HCT116 (cell line): Measurements from ENCODE around the gene NAALADL2. TPM values are rescaled to one million over a fixed set of nuclear protein-coding genes. Genes with fewer than 3 reads are reported as not detected.

Experiments
- ATAC-seq: fragments of 200-7000 bp; cut with Tn5 transposase; 2 replicates; pipeline ENCODE4 v1.9.1; 2020; ENCODE audit warnings: mild to moderate bottlenecking, moderate library complexity
- BruUV-seq: library from RNA; stranded (reverse); fragments of 400-500 nt; replicated peaks from 2 replicates; lab custom pipeline; 2021; lab: Mats Ljungman, UMichigan
- CTCF ChIA-PET: fragments of 300-600 bp; sonication (Branson Sonifier 250); formaldehyde crosslinking; loops from one replicate; lab custom pipeline; 2021; ENCODE audit warnings: antibody characterized with exemption; lab: Charles Lee
- POLR2A ChIA-PET: fragments of 300-600, 350-600 bp; sonication (Branson Sonifier 250); formaldehyde crosslinking; loops from one replicate; lab custom pipeline; 2021; ENCODE audit warnings: antibody characterized with exemption; lab: Charles Lee
- RAD21 ChIA-PET, 2 experiments: fragments of 300-600 bp; sonication (Branson Sonifier 250); formaldehyde crosslinking; loops; one replicate each; lab custom pipeline; 2023; ENCODE audit warnings: low total read pairs in 2 of 2; ENCODE audit not compliant: uncharacterized antibody in 2 of 2, unreplicated experiment in 2 of 2, low non-redundant PET in 1 of 2; lab: Charles Lee
- DNase-seq: peaks from one replicate; pipeline ENCODE4 v3.0.0-alpha.2; 2010; ENCODE audit warnings: low read depth, low spot score
- H2AFZ ChIP-seq: fragments of 200-600 bp; shearing (Covaris generic), sonication (generic); 2 replicates; pipeline ENCODE4 v1.6.1; 2017; ENCODE audit warnings: low read depth, mixed run types, mixed read lengths, antibody characterized with exemption, low read length; ENCODE audit not compliant: poor library complexity, severe bottlenecking
- H3K27ac ChIP-seq: 2 replicates; pipeline ENCODE4 v1.5.1; 2012; ENCODE audit warnings: low read depth, low read length
- H3K27me3 ChIP-seq: fragments of 200-600 bp; sonication (generic); 2 replicates; pipeline ENCODE4 v1.6.1; 2016; ENCODE audit warnings: mixed run types, low read length, mixed read lengths; ENCODE audit not compliant: insufficient read depth
- H3K36me3 ChIP-seq, 2 experiments: fragments of 200-500 bp in 1 of 2; fragments of 200-600 bp in 1 of 2; sonication (Bioruptor generic) in 1 of 2; sonication (generic) in 1 of 2; 2 replicates each; pipeline versions ENCODE4 v1.5.1 to v1.6.1; 2014 to 2016; ENCODE audit warnings: low read length in 2 of 2, inconsistent platforms in 1 of 2, mixed read lengths in 1 of 2, mixed run types in 1 of 2; ENCODE audit not compliant: insufficient read depth in 2 of 2, control insufficient read depth in 1 of 2
- H3K4me1 ChIP-seq, 2 experiments: fragments of 200-600 bp in 1 of 2; sonication (generic) in 1 of 2; 2 replicates each; pipeline versions ENCODE4 v1.5.1 to v1.6.1; 2012 to 2017; ENCODE audit warnings: low read length in 2 of 2, inconsistent platforms in 1 of 2, mild to moderate bottlenecking in 1 of 2, mixed read lengths in 1 of 2, mixed run types in 1 of 2, moderate library complexity in 1 of 2; ENCODE audit not compliant: insufficient read depth in 2 of 2, control insufficient read depth in 1 of 2
- H3K4me2 ChIP-seq: fragments of 200-600 bp; sonication (generic); 2 replicates; pipeline ENCODE4 v1.6.1; 2017; ENCODE audit warnings: mixed run types, low read length, mixed read lengths
- H3K4me3 ChIP-seq, 2 experiments: fragments of 200-600 bp in 1 of 2; sonication (generic) in 1 of 2; replicated peaks in 1 of 2; 2 replicates each; pipeline ENCODE4 v1.5.1; 2011 to 2016; ENCODE audit warnings: low read length in 2 of 2, control low read depth in 1 of 2, low read depth in 1 of 2, mild to moderate bottlenecking in 1 of 2, mixed read lengths in 1 of 2, mixed run types in 1 of 2
- H3K79me2 ChIP-seq: fragments of 200-600 bp; sonication (generic); 2 replicates; pipeline ENCODE4 v1.6.1; 2017; ENCODE audit warnings: mild to moderate bottlenecking, mixed run types, low read length, moderate library complexity, mixed read lengths; ENCODE audit not compliant: insufficient read depth
- H3K9ac ChIP-seq: fragments of 200-600 bp; sonication (generic); 2 replicates; pipeline ENCODE4 v1.6.1; 2016; ENCODE audit warnings: low read length, mixed read lengths
- H3K9me2 ChIP-seq: fragments of 200-600 bp; sonication (generic), shearing (Covaris generic); 2 replicates; pipeline ENCODE4 v1.6.1; 2017; ENCODE audit warnings: mixed run types, mild to moderate bottlenecking, moderate library complexity; ENCODE audit not compliant: insufficient read depth
- H3K9me3 ChIP-seq, 2 experiments: fragments of 200-500 bp in 1 of 2; fragments of 200-600 bp in 1 of 2; sonication (Bioruptor generic) in 1 of 2; sonication (generic) in 1 of 2; 2 replicates each; pipeline ENCODE4 v1.6.1; 2014 to 2017; ENCODE audit warnings: low read length in 2 of 2, mixed read lengths in 2 of 2, inconsistent platforms in 1 of 2, low read depth in 1 of 2, mild to moderate bottlenecking in 1 of 2, mixed run types in 1 of 2, moderate library complexity in 1 of 2; ENCODE audit not compliant: control insufficient read depth in 1 of 2, insufficient read depth in 1 of 2
- H4K20me1 ChIP-seq: fragments of 200-600 bp; sonication (generic), shearing (Covaris generic); 2 replicates; pipeline ENCODE4 v1.6.1; 2017; ENCODE audit warnings: mixed run types, mild to moderate bottlenecking, moderate library complexity; ENCODE audit not compliant: insufficient read depth
- ATF3 ChIP-seq: IDR thresholded peaks from 2 replicates; pipeline ENCODE4 v1.6.1; 2012
- CEBPB ChIP-seq: IDR thresholded peaks from 2 replicates; pipeline ENCODE4 v1.6.1; 2012; ENCODE audit warnings: low read depth
- EGR1 ChIP-seq: IDR thresholded peaks from 2 replicates; pipeline ENCODE4 v1.6.1; 2012; ENCODE audit warnings: low read depth
- EZH2phosphoT487 ChIP-seq: fragments of 200-600 bp; IDR thresholded peaks from 2 replicates; pipeline ENCODE4 v1.6.1; 2018; ENCODE audit warnings: antibody characterized with exemption, borderline replicate concordance
- FOSL1 ChIP-seq: IDR thresholded peaks from 2 replicates; pipeline ENCODE4 v1.6.1; 2012; ENCODE audit warnings: low read depth
- JUND ChIP-seq: IDR thresholded peaks from 2 replicates; pipeline ENCODE4 v1.6.1; 2012
- MAX ChIP-seq: IDR thresholded peaks from 2 replicates; pipeline ENCODE4 v1.6.1; 2012
- POLR2A ChIP-seq: IDR thresholded peaks from 2 replicates; pipeline ENCODE4 v1.7.0; 2011; ENCODE audit warnings: borderline replicate concordance; ENCODE audit not compliant: insufficient read depth, insufficient read length; ENCODE audit errors: extremely low read depth
- RAD21 ChIP-seq: IDR thresholded peaks from 2 replicates; pipeline ENCODE4 v1.6.1; 2012; ENCODE audit warnings: low read depth, mild to moderate bottlenecking
- REST ChIP-seq: IDR thresholded peaks from 2 replicates; pipeline ENCODE4 v1.6.1; 2012; ENCODE audit warnings: low read depth
- SIN3A ChIP-seq: IDR thresholded peaks from 2 replicates; pipeline ENCODE4 v1.6.1; 2012; ENCODE audit warnings: low read depth
- SRF ChIP-seq: IDR thresholded peaks from 2 replicates; pipeline ENCODE4 v1.6.1; 2012; ENCODE audit warnings: low read depth
- TCF7L2 ChIP-seq: IDR thresholded peaks from 2 replicates; pipeline ENCODE4 v1.7.0; 2011; ENCODE audit warnings: borderline replicate concordance, inconsistent platforms; ENCODE audit not compliant: insufficient read depth, insufficient read length; ENCODE audit errors: extremely low read depth
- YY1 ChIP-seq: IDR thresholded peaks from 2 replicates; pipeline ENCODE4 v1.6.1; 2011; ENCODE audit warnings: low read length, low read depth, moderate library complexity, mild to moderate bottlenecking; ENCODE audit not compliant: insufficient replicate concordance; ENCODE audit errors: extremely low read depth
- ZFX ChIP-seq: fragments of 450-650 bp; IDR thresholded peaks from 2 replicates; pipeline ENCODE4 v1.6.1; 2017
- ZNF274 ChIP-seq: fragments of 200-500 bp; sonication (Bioruptor generic); IDR thresholded peaks from 2 replicates; pipeline ENCODE4 v1.6.1; 2014; ENCODE audit warnings: mild to moderate bottlenecking, low read depth, low read length, inconsistent platforms
- intact Hi-C: fragments of 100-400 bp; cut with micrococcal nuclease; formaldehyde crosslinking; loops from 2 replicates; pipeline ENCODE4 v1.10.0; 2022
- total RNA-seq: library from RNA; stranded (reverse); gene quantifications from one replicate; pipeline ENCODE4 v1.2.1, GENCODE V29; 2021; ENCODE audit not compliant: unreplicated experiment

The NAALADL2 gene
- total RNA-seq, 1 experiment from 2014 or later, result 2.9 TPM

DNA sequence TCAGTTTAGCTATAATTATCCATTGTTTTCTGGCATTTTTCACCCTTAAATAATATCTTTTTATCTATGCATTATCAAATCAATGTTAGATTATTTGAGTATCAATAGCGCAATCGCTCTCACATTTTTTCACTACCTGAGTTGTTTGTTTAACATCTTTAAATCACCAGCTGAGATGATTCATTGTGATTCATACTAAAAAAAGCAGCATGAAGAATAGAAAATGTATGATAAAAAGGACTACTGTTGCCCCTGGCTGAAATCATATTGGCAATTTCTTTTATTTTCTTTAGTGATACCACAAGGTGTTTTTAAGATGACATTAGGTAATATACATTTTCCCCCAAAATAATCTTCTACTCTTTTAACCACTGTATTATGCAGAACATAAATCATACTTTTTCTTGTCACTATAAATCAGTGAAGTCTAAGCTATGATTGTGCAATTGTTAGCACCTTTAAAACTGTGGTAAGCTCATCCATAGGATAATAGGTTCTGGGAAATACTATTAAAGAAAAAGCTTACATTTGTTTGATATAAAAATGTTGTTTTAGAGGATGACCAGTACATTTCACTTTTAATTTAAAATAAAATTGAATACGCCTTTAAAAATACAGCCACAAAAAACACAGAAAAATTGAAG, 889.1 kb downstream of the NAALADL2 start (continued):
- no peak for TF ChIP-seq REST

- H3K4me3 ChIP-seq, result no peak overlapping the region
- H3K9me3 ChIP-seq, result no peaks in the 10 kb centered on the region
- no peaks in the 10 kb centered on the region for H3K79me2 ChIP-seq
- ATAC-seq (no peak), DNase-seq (no peak)
- H3K27me3 ChIP-seq, result no peaks in the 10 kb centered on the region
- intact Hi-C loops, result no loop called here
- CTCF ChIA-PET, result no interaction called here
- peak overlapping the region; percentile 67 for H2AFZ ChIP-seq
- POLR2A ChIA-PET, result no interaction called here
- no TSS peak for BruUV-seq
- RAD21 ChIA-PET, result no interaction called here
- H3K9me2 ChIP-seq, result no peaks in the 10 kb centered on the region
- no peaks in the 10 kb centered on the region for H3K36me3 ChIP-seq
- no peak overlapping the region for H3K27ac ChIP-seq
- H3K4me1 ChIP-seq, result peaks cover 8 to 13% of the 10 kb centered on the region in 2 experiments; a peak in 3 of 4 replicates
- H3K4me2 ChIP-seq, result no peak overlapping the region
- no peak overlapping the region for H3K9ac ChIP-seq
- no peaks in the 10 kb centered on the region for H4K20me1 ChIP-seq
- TF ChIP-seq SIN3A, result no peak
- TF ChIP-seq ZNF274, result no peak
- TF ChIP-seq EZH2phosphoT487, result no peak
- TF ChIP-seq POLR2A, result no peak
- no peak for TF ChIP-seq TCF7L2
- TF ChIP-seq RAD21, result no peak
- no peak for TF ChIP-seq REST
- TF ChIP-seq CEBPB, result no peak
- no peak for TF ChIP-seq EGR1
- TF ChIP-seq ZFX, result no peak
- TF ChIP-seq SRF, result no peak
- TF ChIP-seq JUND, result no peak
- no peak for TF ChIP-seq FOSL1
- no peak for TF ChIP-seq YY1
- TF ChIP-seq ATF3, result no peak
- TF ChIP-seq MAX, result no peak
These were observed 890.8 kb downstream of the NAALADL2 start for GRCh38 chr3:175749981-175750380.
